Effector memory CD8-positive, alpha-beta T cell (primary cell): ENCODE data around the gene UTY.

Source experiments
- ATAC-seq: fragments of 150-1000 bp; cut with Tn5 transposase; replicated peaks from 2 replicates; pipeline ENCODE4 v1.10.0; 2021; ENCODE audit warnings: mild to moderate bottlenecking, moderate library complexity
- DNase-seq, 3 experiments: peaks; one replicate each; pipeline ENCODE4 v3.0.0; 2021
- H3K27ac Mint-ChIP-seq, 2 donors: one replicate each; pipeline ENCODE4 v1.8.0; 2022; ENCODE audit warnings: mild to moderate bottlenecking in 2 of 2, mixed read lengths in 2 of 2, moderate library complexity in 2 of 2
- H3K27me3 Mint-ChIP-seq, 2 donors: one replicate each; pipeline ENCODE4 v1.8.0; 2022; ENCODE audit warnings: mixed read lengths in 2 of 2
- H3K36me3 Mint-ChIP-seq: one replicate; pipeline ENCODE4 v1.8.0; 2022; ENCODE audit warnings: mild to moderate bottlenecking, moderate library complexity, mixed read lengths; ENCODE audit not compliant: insufficient read depth
- H3K4me1 Mint-ChIP-seq, 2 donors: one replicate each; pipeline ENCODE4 v1.8.0; 2022; ENCODE audit warnings: low read depth in 2 of 2, mixed read lengths in 2 of 2
- H3K4me3 Mint-ChIP-seq, 2 donors: one replicate each; pipeline ENCODE4 v1.8.0; 2022; ENCODE audit warnings: mild to moderate bottlenecking in 2 of 2, mixed read lengths in 2 of 2, moderate library complexity in 2 of 2
- H3K9me3 Mint-ChIP-seq, 2 donors: one replicate each; pipeline ENCODE4 v1.8.0; 2022; ENCODE audit warnings: mixed read lengths in 2 of 2

Gene UTY

GRCh38 chrY:13250421-13250820, 229.4 kb downstream of the UTY start:
- Mint-ChIP-seq H3K27ac (no peak overlapping the region), H3K4me1 (peaks cover 0 to 10% of the 10 kb centered on the region in 2 donors), H3K4me3 (no peak overlapping the region), H3K27me3 (no peaks in the 10 kb centered on the region), H3K36me3 (peaks cover 18% of the 10 kb centered on the region), H3K9me3 (no peaks in the 10 kb centered on the region)
- ATAC-seq, result no peak
- DNase-seq, result no peak

- Mint-ChIP-seq H3K9me3 (no peaks in the 10 kb centered on the region), H3K4me3 (no peak overlapping the region), H3K27ac (peak overlapping the region in 1 of 2 donors; percentile 83), H3K4me1 (peaks cover 7 to 24% of the 10 kb centered on the region in 2 donors), H3K27me3 (no peaks in the 10 kb centered on the region), H3K36me3 (peaks cover 14% of the 10 kb centered on the region)
- ATAC-seq (no peak), DNase-seq (no peak)
Observed at GRCh38 chrY:13243716-13244115, 236.1 kb downstream of the UTY start.

- H3K9me3 Mint-ChIP-seq, result peaks cover 8 to 16% of the 10 kb centered on the region in 2 donors
- peaks cover 7 to 10% of the 10 kb centered on the region in 2 donors for H3K4me1 Mint-ChIP-seq
- ATAC-seq (no peak), DNase-seq (no peak)
- H3K36me3 Mint-ChIP-seq, result no peaks in the 10 kb centered on the region
- H3K4me3 Mint-ChIP-seq, result no peak overlapping the region
- peak overlapping the region in 1 of 2 donors; percentile 54 for H3K27ac Mint-ChIP-seq
- H3K27me3 Mint-ChIP-seq, result no peaks in the 10 kb centered on the region
Observed at GRCh38 chrY:13233901-13234300, 245.9 kb downstream of the UTY start.

GRCh38 chrY:13233118-13233517, 246.7 kb downstream of the UTY start:
- ATAC-seq (no peak), DNase-seq (no peak)
- Mint-ChIP-seq H3K36me3 (no peaks in the 10 kb centered on the region), H3K27me3 (no peaks in the 10 kb centered on the region), H3K4me1 (peaks cover 2 to 5% of the 10 kb centered on the region in 2 donors), H3K9me3 (peaks cover 8 to 16% of the 10 kb centered on the region in 2 donors), H3K27ac (peak overlapping the region in 1 of 2 donors; percentile 54), H3K4me3 (no peak overlapping the region)

GRCh38 chrY:13227354-13227953, 252.4 kb downstream of the UTY start:
- Mint-ChIP-seq H3K27me3 (no peaks in the 10 kb centered on the region), H3K36me3 (no peaks in the 10 kb centered on the region), H3K4me3 (no peak overlapping the region), H3K9me3 (peaks cover 2 to 9% of the 10 kb centered on the region in 2 donors), H3K4me1 (peaks cover 0 to 2% of the 10 kb centered on the region in 2 donors), H3K27ac (peak overlapping the region in 1 of 2 donors; percentile 55)
- DNase-seq, result no peak
- no peak for ATAC-seq

- Mint-ChIP-seq H3K36me3 (no peaks in the 10 kb centered on the region), H3K9me3 (peaks cover 0 to 2% of the 10 kb centered on the region in 2 donors), H3K4me3 (no peak overlapping the region), H3K27ac (no peak overlapping the region), H3K27me3 (no peaks in the 10 kb centered on the region), H3K4me1 (no peaks in the 10 kb centered on the region)
- DNase-seq (no peak), ATAC-seq (no peak)
Observed at GRCh38 chrY:13210961-13211646, 268.7 kb downstream of the UTY start.

GRCh38 chrY:13205214-13205613, 274.6 kb downstream of the UTY start:
- Mint-ChIP-seq H3K27me3 (no peaks in the 10 kb centered on the region), H3K36me3 (no peaks in the 10 kb centered on the region), H3K4me3 (no peak overlapping the region), H3K4me1 (no peaks in the 10 kb centered on the region), H3K9me3 (no peaks in the 10 kb centered on the region), H3K27ac (no peak overlapping the region)
- DNase-seq (no peak), ATAC-seq (no peak)
